Raji (cell line): ENCODE results near the gene ZNF805.
A peak's percentile ranks its signal among the peaks of the same experiment; 100 is the strongest.

Experiments used
- POLR2A ChIP-seq: IDR thresholded peaks from 2 replicates; pipeline ENCODE4 v1.6.1; 2011; ENCODE audit warnings: low read depth, low read length, control low read depth; ENCODE audit not compliant: insufficient read depth

The ZNF805 gene

GRCh38 chr19:57262044-57262443 is 21.6 kb downstream of the ZNF805 start:
- TF ChIP-seq POLR2A: no peak

- no peak for TF ChIP-seq POLR2A
These were observed 22.9 kb downstream of the ZNF805 start for GRCh38 chr19:57263244-57263741.

GRCh38 chr19:57267291-57267690 is 26.9 kb downstream of the ZNF805 start:
- TF ChIP-seq POLR2A: no peak

GRCh38 chr19:57269515-57270250 is 29.3 kb downstream of the ZNF805 start:
- no peak for TF ChIP-seq POLR2A

- TF ChIP-seq POLR2A: no peak
These were observed 30.8 kb downstream of the ZNF805 start for GRCh38 chr19:57271280-57271679.

GRCh38 chr19:57273014-57273413 is 32.6 kb downstream of the ZNF805 start:
- no peak for TF ChIP-seq POLR2A

GRCh38 chr19:57276430-57276829 is 36.0 kb downstream of the ZNF805 start:
- no peak for TF ChIP-seq POLR2A

- peak; percentile 75 for TF ChIP-seq POLR2A
These were observed 39.2 kb downstream of the ZNF805 start for GRCh38 chr19:57279418-57280164.

- peak; percentile 62 for TF ChIP-seq POLR2A
These were observed 39.9 kb downstream of the ZNF805 start, which contains the start of gene ZNF460 for GRCh38 chr19:57280165-57280961. TSS of gene ZNF460 (plus strand) at chr19:57280485. CDS start at chr19:57280807, 322 bp downstream.

GRCh38 chr19:57280962-57281400 is 40.5 kb downstream of the ZNF805 start:
- no peak for TF ChIP-seq POLR2A

GRCh38 chr19:57282011-57282643 is 41.7 kb downstream of the ZNF805 start:
- TF ChIP-seq POLR2A: no peak

GRCh38 chr19:57288373-57288772 is 47.9 kb downstream of the ZNF805 start:
- TF ChIP-seq POLR2A: no peak

- no peak for TF ChIP-seq POLR2A
These were observed 50.5 kb downstream of the ZNF805 start for GRCh38 chr19:57290970-57291369.

- TF ChIP-seq POLR2A: no peak
These were observed 52.1 kb downstream of the ZNF805 start for GRCh38 chr19:57292547-57292946.

- TF ChIP-seq POLR2A: no peak
These were observed 53.3 kb downstream of the ZNF805 start for GRCh38 chr19:57293719-57294118.
